Duodenal mucosa (tissue), 2 donors: ENCODE results near the gene BET1L.

Source experiments
- H3K27ac ChIP-seq: one replicate; pipeline ENCODE4 v1.7.0; 2013; ENCODE audit warnings: low read depth, low read length
- H3K27me3 ChIP-seq, 2 donors: one replicate each; pipeline ENCODE4 v1.7.0; 2013; ENCODE audit warnings: low read length in 2 of 2, control low read depth in 1 of 2; ENCODE audit not compliant: insufficient read depth in 2 of 2, control insufficient read depth in 1 of 2
- H3K36me3 ChIP-seq, 2 donors: one replicate each; pipeline ENCODE4 v1.7.0; 2013; ENCODE audit warnings: low read length in 2 of 2, control low read depth in 1 of 2; ENCODE audit not compliant: insufficient read depth in 2 of 2, control insufficient read depth in 1 of 2
- H3K4me1 ChIP-seq, 2 donors: one replicate each; pipeline ENCODE4 v1.7.0; 2013; ENCODE audit warnings: low read length in 2 of 2, control low read depth in 1 of 2; ENCODE audit not compliant: insufficient read depth in 2 of 2, control insufficient read depth in 1 of 2
- H3K4me3 ChIP-seq, 2 donors: one replicate each; pipeline ENCODE4 v1.7.0; 2013; ENCODE audit warnings: low read length in 2 of 2, low read depth in 1 of 2
- H3K9ac ChIP-seq, 2 donors: one replicate each; pipeline ENCODE4 v1.7.0; 2013; ENCODE audit warnings: low read length in 2 of 2, low read depth in 1 of 2
- H3K9me3 ChIP-seq, 2 donors: one replicate each; pipeline ENCODE4 v1.7.0; 2013; ENCODE audit warnings: low read length in 2 of 2, control low read depth in 1 of 2; ENCODE audit not compliant: control insufficient read depth in 1 of 2

The BET1L gene

DNA sequence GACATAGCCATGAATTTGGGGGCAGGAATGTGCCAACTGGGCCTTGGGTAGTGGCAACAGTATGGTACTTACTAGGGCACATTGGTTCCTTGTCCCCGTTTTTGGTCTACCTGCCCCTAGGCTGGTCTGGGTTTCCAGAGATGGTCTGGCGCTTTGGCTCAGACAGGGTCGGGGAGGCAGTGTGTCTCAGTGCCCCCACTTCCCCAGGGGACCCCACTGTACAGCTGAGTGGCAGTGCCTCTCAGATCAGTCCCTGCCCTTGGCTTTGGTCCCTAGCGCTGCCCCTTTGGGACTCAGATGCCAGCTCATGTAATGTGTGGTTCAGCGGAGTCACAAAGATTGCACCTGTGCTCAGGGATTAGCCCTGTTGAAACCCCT lies 3.6 kb upstream of the BET1L start:
- peaks cover 49 to 59% of the 10 kb centered on the region in 2 donors for H3K36me3 ChIP-seq
- H3K4me1 ChIP-seq: peaks cover 23 to 33% of the 10 kb centered on the region in 2 donors
- H3K9ac ChIP-seq: no peak overlapping the region
- H3K4me3 ChIP-seq: peak overlapping the region in 1 of 2 donors; percentile 7
- no peaks in the 10 kb centered on the region for H3K27me3 ChIP-seq
- no peaks in the 10 kb centered on the region for H3K9me3 ChIP-seq
- H3K27ac ChIP-seq: no peak overlapping the region

DNA sequence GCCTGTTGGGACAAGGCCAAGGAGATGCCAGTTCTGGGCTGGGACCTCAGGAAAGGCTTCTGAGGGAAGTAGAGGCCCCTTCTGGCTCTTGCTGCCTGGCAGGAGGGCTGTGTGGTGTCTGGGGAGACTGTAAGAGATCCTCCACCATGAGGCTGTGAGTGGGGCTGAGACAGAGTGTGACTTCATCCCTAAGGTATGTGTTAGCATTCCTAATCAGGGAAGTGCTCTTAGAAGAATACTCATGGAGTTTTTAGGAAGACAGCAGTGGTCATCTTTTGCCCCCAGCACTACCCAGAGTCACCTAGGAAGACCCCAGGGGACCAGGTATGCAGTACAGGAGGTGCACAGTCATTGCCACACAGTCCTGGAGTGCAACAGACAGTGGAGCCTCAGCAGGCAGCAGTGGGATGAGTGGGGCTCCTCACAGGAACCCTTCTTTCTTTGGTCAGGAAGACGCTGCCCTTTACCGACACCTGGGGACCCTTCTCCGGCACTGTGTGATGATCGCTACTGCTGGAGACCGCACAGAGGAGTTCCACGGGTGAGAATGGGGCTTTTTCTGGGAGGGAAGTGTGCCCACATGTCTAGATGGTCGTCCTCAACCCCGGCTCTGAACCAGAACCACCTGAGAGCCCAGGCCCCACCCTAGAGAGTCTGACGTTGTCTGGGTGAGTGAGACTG lies 3.1 kb upstream of the BET1L start:
- peaks cover 49 to 59% of the 10 kb centered on the region in 2 donors for H3K36me3 ChIP-seq
- peak overlapping the region in 1 of 2 donors; percentile 96 for H3K4me3 ChIP-seq
- H3K9me3 ChIP-seq: no peaks in the 10 kb centered on the region
- H3K9ac ChIP-seq: peak overlapping the region; percentile 22 to 98
- H3K4me1 ChIP-seq: peaks cover 28 to 38% of the 10 kb centered on the region in 2 donors
- no peak overlapping the region for H3K27ac ChIP-seq
- H3K27me3 ChIP-seq: no peaks in the 10 kb centered on the region

- H3K27me3 ChIP-seq: no peaks in the 10 kb centered on the region
- peak overlapping the region; percentile 61 to 98 for H3K9ac ChIP-seq
- peak overlapping the region; percentile 82 to 96 for H3K4me3 ChIP-seq
- peaks cover 49 to 59% of the 10 kb centered on the region in 2 donors for H3K36me3 ChIP-seq
- H3K4me1 ChIP-seq: peaks cover 34 to 45% of the 10 kb centered on the region in 2 donors
- no peak overlapping the region for H3K27ac ChIP-seq
- no peaks in the 10 kb centered on the region for H3K9me3 ChIP-seq
Measured at GRCh38 chr11:209275-210121, 2.3 kb upstream of the BET1L start.

DNA sequence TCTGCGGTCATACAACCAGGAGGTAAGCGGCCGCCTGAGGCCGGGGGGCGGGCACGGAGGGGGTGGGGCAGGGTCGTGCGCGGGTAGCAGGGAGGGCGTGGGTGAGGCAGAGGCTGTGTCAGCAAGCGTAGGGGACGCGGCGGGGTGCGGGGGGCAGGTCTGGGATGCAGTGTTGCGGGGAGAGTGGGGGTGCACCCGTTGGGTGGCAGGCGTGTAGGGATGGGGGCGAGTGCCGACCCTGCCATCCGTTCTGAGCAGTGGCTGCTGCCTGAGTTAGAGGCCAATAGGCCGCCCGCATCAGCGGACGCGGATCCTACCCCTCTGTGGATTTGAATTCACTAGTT lies 1.7 kb upstream of the BET1L start:
- Histone ChIP-seq H3K9ac (peak overlapping the region; percentile 61 to 98), H3K27me3 (no peaks in the 10 kb centered on the region), H3K9me3 (no peaks in the 10 kb centered on the region), H3K27ac (peak overlapping the region; percentile 99), H3K36me3 (peaks cover 47 to 59% of the 10 kb centered on the region in 2 donors), H3K4me3 (peak overlapping the region; percentile 82 to 96), H3K4me1 (peaks cover 37 to 45% of the 10 kb centered on the region in 2 donors)

DNA sequence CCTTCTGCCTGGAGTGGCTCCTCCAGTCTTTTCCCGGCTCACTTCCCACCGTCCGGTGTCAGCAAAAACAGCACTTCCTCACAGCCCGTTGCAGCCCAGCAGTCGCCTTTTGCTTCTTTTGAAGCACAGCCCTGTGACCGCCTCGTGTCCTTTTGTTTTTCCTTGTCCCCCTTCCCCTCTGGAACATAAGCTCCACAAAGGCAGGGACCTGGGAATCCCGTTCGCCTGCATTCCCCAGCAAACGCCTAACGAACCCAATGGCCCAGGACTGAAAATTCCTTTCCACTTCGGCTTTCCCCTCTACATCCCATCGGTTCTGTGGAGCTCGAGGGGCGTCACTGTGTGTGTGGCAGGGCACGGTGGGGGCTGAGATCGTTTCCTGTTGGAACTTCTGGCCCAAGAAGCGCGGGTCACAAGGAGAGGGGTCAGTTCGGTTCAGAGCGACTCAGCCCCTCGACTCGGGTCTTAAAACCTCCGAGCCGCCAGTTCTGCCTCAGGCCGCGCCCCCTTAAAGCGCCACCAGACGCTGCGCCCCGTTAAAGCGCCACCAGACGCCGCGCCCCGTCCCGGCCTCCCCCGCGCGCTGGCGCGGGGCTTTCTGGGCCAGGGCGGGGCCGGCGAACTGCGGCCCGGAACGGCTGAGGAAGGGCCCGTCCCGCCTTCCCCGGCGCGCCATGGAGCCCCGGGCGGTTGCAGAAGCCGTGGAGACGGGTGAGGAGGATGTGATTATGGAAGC lies 1.1 kb upstream of the BET1L start:
- Histone ChIP-seq H3K4me3 (peak overlapping the region; percentile 82 to 96), H3K36me3 (peaks cover 45 to 61% of the 10 kb centered on the region in 2 donors), H3K9ac (peak overlapping the region; percentile 98 to 100), H3K27ac (peak overlapping the region; percentile 99), H3K9me3 (no peaks in the 10 kb centered on the region), H3K4me1 (peaks cover 40 to 46% of the 10 kb centered on the region in 2 donors), H3K27me3 (no peaks in the 10 kb centered on the region)

- no peaks in the 10 kb centered on the region for H3K9me3 ChIP-seq
- H3K4me1 ChIP-seq: peaks cover 41 to 49% of the 10 kb centered on the region in 2 donors
- H3K4me3 ChIP-seq: peak overlapping the region; percentile 82 to 96
- peak overlapping the region; percentile 99 for H3K27ac ChIP-seq
- no peaks in the 10 kb centered on the region for H3K27me3 ChIP-seq
- H3K36me3 ChIP-seq: peaks cover 40 to 61% of the 10 kb centered on the region in 2 donors
- H3K9ac ChIP-seq: peak overlapping the region; percentile 98 to 100
Measured at GRCh38 chr11:207863-208180, 623 bp upstream of the BET1L start.

DNA sequence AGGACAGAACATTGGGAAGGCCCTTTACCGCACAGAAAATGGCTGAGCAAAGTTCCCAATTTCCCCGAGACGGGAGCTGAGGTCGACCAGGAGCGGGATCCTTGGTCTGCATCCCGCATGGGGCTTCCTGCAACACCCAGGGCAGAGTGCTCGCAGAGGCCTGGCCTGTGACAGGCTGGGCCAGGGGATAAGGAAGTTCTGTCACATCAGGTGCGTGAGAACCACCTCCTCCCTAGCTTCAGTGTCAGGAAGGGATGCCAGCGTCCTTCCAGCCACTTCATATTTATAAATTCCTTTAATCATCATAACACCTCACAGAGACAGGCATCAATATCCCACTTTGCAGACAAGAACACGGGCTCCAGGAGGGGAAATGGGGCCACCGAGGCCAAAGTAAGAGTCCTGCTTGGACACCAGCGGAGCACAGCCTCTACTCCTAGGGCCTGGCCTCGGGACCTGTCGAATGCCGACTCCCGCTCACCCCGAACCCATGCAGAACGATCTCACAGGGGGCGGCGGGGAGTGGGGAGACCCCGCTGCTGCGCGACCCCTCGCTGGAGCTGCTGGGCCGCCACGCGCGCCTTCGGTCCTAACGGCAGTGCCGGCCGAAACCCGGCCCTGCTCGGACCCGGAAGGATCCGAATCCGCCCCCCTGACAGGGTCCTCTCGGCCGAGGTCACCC lies 532 bp downstream of the BET1L start:
- Histone ChIP-seq H3K4me1 (peaks cover 41 to 60% of the 10 kb centered on the region in 2 donors), H3K36me3 (peaks cover 29 to 57% of the 10 kb centered on the region in 2 donors)

GRCh38 chr11:206002-206384 lies 1.2 kb downstream of the BET1L start:
- peak overlapping the region; percentile 82 to 96 for H3K4me3 ChIP-seq
- H3K36me3 ChIP-seq: peaks cover 22 to 52% of the 10 kb centered on the region in 2 donors
- no peaks in the 10 kb centered on the region for H3K9me3 ChIP-seq
- H3K9ac ChIP-seq: peak overlapping the region; percentile 95 to 97
- peaks cover 39 to 62% of the 10 kb centered on the region in 2 donors for H3K4me1 ChIP-seq
- no peak overlapping the region for H3K27ac ChIP-seq
- no peaks in the 10 kb centered on the region for H3K27me3 ChIP-seq

More for the DNA sequence above, 532 bp downstream of the BET1L start:
- peak overlapping the region; percentile 95 to 97 for H3K9ac ChIP-seq
- no peaks in the 10 kb centered on the region for H3K27me3 ChIP-seq
- peak overlapping the region; percentile 82 to 96 for H3K4me3 ChIP-seq
- H3K9me3 ChIP-seq: no peaks in the 10 kb centered on the region
- peak overlapping the region; percentile 99 for H3K27ac ChIP-seq

DNA sequence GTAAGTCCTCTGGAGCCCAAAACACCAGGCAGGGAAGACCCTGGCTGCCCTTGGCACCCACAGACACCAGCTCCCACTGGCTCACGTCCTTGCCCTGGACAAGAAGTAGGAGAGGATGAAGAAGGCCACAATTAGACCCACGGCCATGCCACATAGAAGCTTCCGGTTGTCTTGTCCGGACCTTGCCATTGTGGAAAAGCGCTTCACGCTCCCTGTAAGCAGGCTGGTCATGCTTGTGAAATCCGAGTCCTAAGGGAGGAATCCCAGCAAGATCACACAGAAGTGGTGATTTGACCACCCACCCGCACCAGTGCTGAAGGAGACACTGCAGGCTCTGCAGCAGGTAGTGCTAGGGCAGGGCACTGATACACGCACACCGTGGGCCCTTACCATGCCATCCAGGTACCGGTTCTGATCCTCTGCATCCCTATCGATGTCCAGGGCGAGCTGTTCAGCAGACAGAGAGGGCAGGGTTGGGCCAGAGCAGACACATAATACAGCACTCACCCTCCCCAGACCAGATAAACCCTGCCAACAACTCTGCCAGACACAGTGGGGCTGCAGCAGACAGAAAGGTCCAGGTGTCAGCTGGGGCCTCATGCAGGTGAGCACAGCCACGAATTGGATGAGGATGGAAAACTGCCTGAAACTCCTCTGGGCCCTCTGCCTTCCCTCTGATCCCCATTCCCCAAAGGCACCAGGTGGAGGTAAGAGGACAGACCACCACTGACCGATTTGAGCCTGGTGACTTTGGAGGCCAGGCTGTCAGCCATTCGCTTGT lies 1.8 kb downstream of the BET1L start:
- peaks cover 36 to 56% of the 10 kb centered on the region in 2 donors for H3K4me1 ChIP-seq
- peaks cover 18 to 50% of the 10 kb centered on the region in 2 donors for H3K36me3 ChIP-seq
- H3K27ac ChIP-seq: no peak overlapping the region
- no peaks in the 10 kb centered on the region for H3K9me3 ChIP-seq
- peak overlapping the region; percentile 82 to 96 for H3K4me3 ChIP-seq
- H3K27me3 ChIP-seq: no peaks in the 10 kb centered on the region
- H3K9ac ChIP-seq: peak overlapping the region; percentile 95 to 97
